ENCODE data around the gene CUZD1. TPM values are rescaled to one million over a fixed set of nuclear protein-coding genes. Genes with fewer than 3 reads are reported as not detected.
"Not testable (repeated sequence)": the region's sequence is repeated elsewhere in the genome, so short reads cannot be mapped to it uniquely, and the experiment has no call there.

Gene CUZD1
- total and polyA plus RNA-seq, 3 experiments from 2014 or later: 1.6 to 1.8 (median 1.6) TPM

- CTCF ChIA-PET: interaction anchor here (1.3 kb wide), 1 partner anchor 10 kb away, joined by 3 read pairs; no protein-coding TSS in a partner anchor
- peaks cover 44 to 80% (median 61%) of the 10 kb centered on the region in 3 donors for H3K4me1 Mint-ChIP-seq
- POLR2A ChIA-PET: no interaction called here
Observed at GRCh38 chr10:122876467-122876855, 30.8 kb upstream of the CUZD1 start.

GRCh38 chr10:122875843-122876466, 30.3 kb upstream of the CUZD1 start:
- POLR2A ChIA-PET: no interaction called here
- H3K27me3 Mint-ChIP-seq: no peaks in the 10 kb centered on the region

More at GRCh38 chr10:122876467-122876855, 30.8 kb upstream of the CUZD1 start:
- peaks cover 35% of the 10 kb centered on the region for H3K4me1 ChIP-seq (ENCODE audit: insufficient read depth, low read length)
- no peaks in the 10 kb centered on the region for H3K27me3 ChIP-seq (ENCODE audit: insufficient read depth, low read length, poor library complexity, severe bottlenecking)
- H3K36me3 ChIP-seq (ENCODE audit: insufficient read depth, low read length): no peaks in the 10 kb centered on the region
- Mint-ChIP-seq H3K36me3 (peaks cover 4 to 23% (median 6%) of the 10 kb centered on the region in 3 donors), H3K27ac (no peak overlapping the region), H3K27me3 (no peaks in the 10 kb centered on the region), H3K9me3 (peaks cover 0 to 5% (median 0%) of the 10 kb centered on the region in 5 donors), H3K4me3 (no peak overlapping the region)
- no peak overlapping the region for H3K27ac ChIP-seq (ENCODE audit: low read depth, low read length)
- no peak overlapping the region for H3K4me3 ChIP-seq (ENCODE audit: low read length)
- no peak for DNase-seq
- H3K9me3 ChIP-seq (ENCODE audit: low read length): no peaks in the 10 kb centered on the region

GRCh38 chr10:122871947-122872346, 26.3 kb upstream of the CUZD1 start:
- H3K9me3 Mint-ChIP-seq; H3K27me3 Mint-ChIP-seq; H3K27ac ChIP-seq (ENCODE audit: low read depth, low read length); H3K9me3 ChIP-seq (ENCODE audit: low read length); H3K27me3 ChIP-seq (ENCODE audit: insufficient read depth, low read length, poor library complexity, severe bottlenecking); POLR2A ChIA-PET; H3K4me1 ChIP-seq (ENCODE audit: insufficient read depth, low read length); H3K27ac Mint-ChIP-seq; DNase-seq; CTCF ChIA-PET; H3K4me3 Mint-ChIP-seq; H3K36me3 ChIP-seq (ENCODE audit: insufficient read depth, low read length); H3K4me3 ChIP-seq (ENCODE audit: low read length): not testable (repeated sequence)
- Mint-ChIP-seq H3K4me1 (peaks cover 29 to 71% (median 45%) of the 10 kb centered on the region in 3 donors), H3K36me3 (peaks cover 6 to 15% (median 14%) of the 10 kb centered on the region in 3 donors)

More at GRCh38 chr10:122875843-122876466, 30.3 kb upstream of the CUZD1 start:
- Mint-ChIP-seq H3K36me3 (peaks cover 4 to 23% (median 6%) of the 10 kb centered on the region in 3 donors), H3K27ac (no peak overlapping the region), H3K4me3 (peak overlapping the region in 1 of 7 donors; percentile 14), H3K4me1 (peaks cover 44 to 80% (median 60%) of the 10 kb centered on the region in 3 donors), H3K9me3 (peaks cover 0 to 5% (median 0%) of the 10 kb centered on the region in 5 donors)
- H3K4me1 ChIP-seq (ENCODE audit: insufficient read depth, low read length): peaks cover 35% of the 10 kb centered on the region
- no peaks in the 10 kb centered on the region for H3K27me3 ChIP-seq (ENCODE audit: insufficient read depth, low read length, poor library complexity, severe bottlenecking)
- no peaks in the 10 kb centered on the region for H3K36me3 ChIP-seq (ENCODE audit: insufficient read depth, low read length)
- H3K4me3 ChIP-seq (ENCODE audit: low read length): no peak overlapping the region
- no peaks in the 10 kb centered on the region for H3K9me3 ChIP-seq (ENCODE audit: low read length)
- no peak for DNase-seq
- CTCF ChIA-PET: no interaction called here
- H3K27ac ChIP-seq (ENCODE audit: low read depth, low read length): no peak overlapping the region

GRCh38 chr10:122868768-122869167, 23.1 kb upstream of the CUZD1 start:
- H3K36me3 ChIP-seq (ENCODE audit: insufficient read depth, low read length); CTCF ChIA-PET; H3K9me3 Mint-ChIP-seq; H3K27ac ChIP-seq (ENCODE audit: low read depth, low read length); H3K27me3 Mint-ChIP-seq; H3K4me3 Mint-ChIP-seq; DNase-seq; H3K27me3 ChIP-seq (ENCODE audit: insufficient read depth, low read length, poor library complexity, severe bottlenecking); H3K4me3 ChIP-seq (ENCODE audit: low read length); POLR2A ChIA-PET; H3K9me3 ChIP-seq (ENCODE audit: low read length); H3K4me1 ChIP-seq (ENCODE audit: insufficient read depth, low read length): not testable (repeated sequence)
- Mint-ChIP-seq H3K36me3 (peaks cover 3 to 14% (median 5%) of the 10 kb centered on the region in 3 donors), H3K27ac (peak overlapping the region in 1 of 8 donors; percentile 37), H3K4me1 (peaks cover 24 to 64% (median 43%) of the 10 kb centered on the region in 3 donors)

GRCh38 chr10:122866757-122867482, 21.3 kb upstream of the CUZD1 start:
- POLR2A ChIA-PET: not testable (repeated sequence)
- peak overlapping the region in 1 of 7 donors; percentile 8 for H3K4me3 Mint-ChIP-seq

GRCh38 chr10:122864901-122865300, 19.2 kb upstream of the CUZD1 start:
- Mint-ChIP-seq H3K9me3 (peaks cover 0 to 2% (median 0%) of the 10 kb centered on the region in 5 donors), H3K27me3 (no peaks in the 10 kb centered on the region), H3K4me1 (peaks cover 22 to 68% (median 44%) of the 10 kb centered on the region in 3 donors), H3K36me3 (peaks cover 0 to 8% (median 2%) of the 10 kb centered on the region in 3 donors), H3K27ac (no peak overlapping the region), H3K4me3 (no peak overlapping the region)
- Histone ChIP-seq H3K4me3 (ENCODE audit: low read length) (no peak overlapping the region), H3K27me3 (ENCODE audit: insufficient read depth, low read length, poor library complexity, severe bottlenecking) (no peaks in the 10 kb centered on the region), H3K4me1 (ENCODE audit: insufficient read depth, low read length) (no peaks in the 10 kb centered on the region), H3K27ac (ENCODE audit: low read depth, low read length) (no peak overlapping the region), H3K9me3 (ENCODE audit: low read length) (no peaks in the 10 kb centered on the region), H3K36me3 (ENCODE audit: insufficient read depth, low read length) (no peaks in the 10 kb centered on the region)
- no peak for DNase-seq
- CTCF ChIA-PET: no interaction called here
- POLR2A ChIA-PET: no interaction called here

More at GRCh38 chr10:122866757-122867482, 21.3 kb upstream of the CUZD1 start:
- H3K36me3 ChIP-seq (ENCODE audit: insufficient read depth, low read length); H3K9me3 Mint-ChIP-seq; H3K4me3 ChIP-seq (ENCODE audit: low read length); H3K9me3 ChIP-seq (ENCODE audit: low read length); H3K4me1 ChIP-seq (ENCODE audit: insufficient read depth, low read length); DNase-seq; H3K27me3 ChIP-seq (ENCODE audit: insufficient read depth, low read length, poor library complexity, severe bottlenecking); H3K27me3 Mint-ChIP-seq; H3K27ac ChIP-seq (ENCODE audit: low read depth, low read length): not testable (repeated sequence)
- peaks cover under 1 to 11% (median 2%) of the 10 kb centered on the region in 3 donors for H3K36me3 Mint-ChIP-seq
- peak overlapping the region in 1 of 8 donors; percentile 50 for H3K27ac Mint-ChIP-seq
- peaks cover 24 to 70% (median 39%) of the 10 kb centered on the region in 3 donors for H3K4me1 Mint-ChIP-seq
- CTCF ChIA-PET: interaction anchor here (1.4 kb wide), 1 partner anchor 10 kb away, joined by 3 read pairs; no protein-coding TSS in a partner anchor

- Histone ChIP-seq H3K4me1 (ENCODE audit: insufficient read depth, low read length) (no peaks in the 10 kb centered on the region), H3K27me3 (ENCODE audit: insufficient read depth, low read length, poor library complexity, severe bottlenecking) (no peaks in the 10 kb centered on the region), H3K9me3 (ENCODE audit: low read length) (no peaks in the 10 kb centered on the region), H3K4me3 (ENCODE audit: low read length) (no peak overlapping the region), H3K27ac (ENCODE audit: low read depth, low read length) (no peak overlapping the region), H3K36me3 (ENCODE audit: insufficient read depth, low read length) (no peaks in the 10 kb centered on the region)
- H3K36me3 Mint-ChIP-seq: peaks cover 0 to 4% (median 4%) of the 10 kb centered on the region in 3 donors
- H3K9me3 Mint-ChIP-seq: peaks cover 0 to 2% (median 0%) of the 10 kb centered on the region in 5 donors
- ChIA-PET POLR2A (no interaction called here), CTCF (no interaction called here)
- no peak overlapping the region for H3K4me3 Mint-ChIP-seq
- no peak overlapping the region for H3K27ac Mint-ChIP-seq
- no peak for DNase-seq
- no peaks in the 10 kb centered on the region for H3K27me3 Mint-ChIP-seq
- H3K4me1 Mint-ChIP-seq: peaks cover 17 to 62% (median 37%) of the 10 kb centered on the region in 3 donors
Observed at GRCh38 chr10:122864194-122864592, 18.5 kb upstream of the CUZD1 start.

Measured in CD8-positive, alpha-beta memory T cell (primary cell).